ENCODE measurements around the gene ASPN. TPM values are rescaled to one million over a fixed set of nuclear protein-coding genes. Genes with fewer than 3 reads are reported as not detected.

ASPN gene
- total and polyA plus RNA-seq, 4 donors, result 1.3 to 18.9 (median 1.8) TPM

GRCh38 chr9:92504881-92505280 lies 22.6 kb upstream of the ASPN start:
- WGBS, 2 donors, result 83 to 89% methylated on average over 2 of the region's 2 CpGs
- no peak overlapping the region for H3K27ac ChIP-seq (ENCODE audit: low read depth in 1 of 2, low read length in 1 of 2)
- no peak for ATAC-seq (ENCODE audit: insufficient read depth, low FRiP score)

GRCh38 chr9:92503156-92503555 lies 20.9 kb upstream of the ASPN start:
- TF ChIP-seq CTCF (IDR thresholded peaks at IDR 0.05; ENCODE audit: control extremely low read depth, extremely low read depth), result no peak
- Histone ChIP-seq H3K27me3 (ENCODE audit: control insufficient read depth in 3 of 3, insufficient read depth in 3 of 3, low read length in 2 of 3) (no peaks in the 10 kb centered on the region), H3K9ac (ENCODE audit: insufficient read depth in 1 of 2, low read length in 2 of 2) (no peak overlapping the region), H3K36me3 (ENCODE audit: control insufficient read depth in 4 of 4, insufficient read depth in 4 of 4, low read length in 4 of 4) (peaks cover 0 to 13% (median 0%) of the 10 kb centered on the region in 4 donors), H3K27ac (ENCODE audit: low read depth in 1 of 2, low read length in 1 of 2) (no peak overlapping the region), H3K9me3 (ENCODE audit: control insufficient read depth in 4 of 4, insufficient read depth in 3 of 4, low read length in 3 of 4) (no peaks in the 10 kb centered on the region), H3K4me1 (ENCODE audit: control insufficient read depth in 5 of 5, insufficient read depth in 5 of 5, low read length in 5 of 5) (peaks cover 0 to 22% (median 6%) of the 10 kb centered on the region in 5 donors), H3K4me3 (no peak overlapping the region)
- 68 to 79% methylated on average over 2 of the region's 2 CpGs for WGBS, 2 donors
- ATAC-seq (ENCODE audit: insufficient read depth, low FRiP score) (no peak), DNase-seq (no peak)

More at GRCh38 chr9:92504881-92505280, 22.6 kb upstream of the ASPN start:
- no peaks in the 10 kb centered on the region for H3K9me3 ChIP-seq (ENCODE audit: control insufficient read depth in 4 of 4, insufficient read depth in 3 of 4, low read length in 3 of 4)
- no peaks in the 10 kb centered on the region for H3K27me3 ChIP-seq (ENCODE audit: control insufficient read depth in 3 of 3, insufficient read depth in 3 of 3, low read length in 2 of 3)
- no peak for TF ChIP-seq CTCF (IDR thresholded peaks at IDR 0.05; ENCODE audit: control extremely low read depth, extremely low read depth)
- peaks cover 0 to 13% (median 0%) of the 10 kb centered on the region in 4 donors for H3K36me3 ChIP-seq (ENCODE audit: control insufficient read depth in 4 of 4, insufficient read depth in 4 of 4, low read length in 4 of 4)
- no peak for DNase-seq
- H3K4me1 ChIP-seq (ENCODE audit: control insufficient read depth in 5 of 5, insufficient read depth in 5 of 5, low read length in 5 of 5), result peaks cover 0 to 31% (median 6%) of the 10 kb centered on the region in 5 donors
- no peak overlapping the region for H3K4me3 ChIP-seq
- H3K9ac ChIP-seq (ENCODE audit: insufficient read depth in 1 of 2, low read length in 2 of 2), result no peak overlapping the region

GRCh38 chr9:92501671-92502393 lies 19.5 kb upstream of the ASPN start:
- peaks cover 0 to 17% (median 5%) of the 10 kb centered on the region in 5 donors for H3K4me1 ChIP-seq (ENCODE audit: control insufficient read depth in 5 of 5, insufficient read depth in 5 of 5, low read length in 5 of 5)
- peak in 1 of 3 donors; percentile 37 for DNase-seq
- no peaks in the 10 kb centered on the region for H3K9me3 ChIP-seq (ENCODE audit: control insufficient read depth in 4 of 4, insufficient read depth in 3 of 4, low read length in 3 of 4)
- peaks cover 0 to 13% (median 0%) of the 10 kb centered on the region in 4 donors for H3K36me3 ChIP-seq (ENCODE audit: control insufficient read depth in 4 of 4, insufficient read depth in 4 of 4, low read length in 4 of 4)
- no peaks in the 10 kb centered on the region for H3K27me3 ChIP-seq (ENCODE audit: control insufficient read depth in 3 of 3, insufficient read depth in 3 of 3, low read length in 2 of 3)
- no peak overlapping the region for H3K9ac ChIP-seq (ENCODE audit: insufficient read depth in 1 of 2, low read length in 2 of 2)
- H3K27ac ChIP-seq (ENCODE audit: low read depth in 1 of 2, low read length in 1 of 2), result peak overlapping the region in 1 of 2 donors; percentile 64
- peak; percentile 13 for ATAC-seq (ENCODE audit: insufficient read depth, low FRiP score)
- no peak overlapping the region for H3K4me3 ChIP-seq
- WGBS, 2 donors, result 75 to 84% methylated on average over 5 of the region's 5 CpGs
- TF ChIP-seq CTCF (IDR thresholded peaks at IDR 0.05; ENCODE audit: control extremely low read depth, extremely low read depth), result no peak

Data from lung (tissue), 12 donors.